Hematopoietic multipotent progenitor cell treated with erythropoietin and hydrocortisone succinate and interleukin-3 and kit ligand, for 6 days (in vitro differentiated cells): Measurements from ENCODE around the gene SCN8A.
"Not testable (repeated sequence)": the region's sequence is repeated elsewhere in the genome, so short reads cannot be mapped to it uniquely, and the experiment has no call there.

Source experiments
- DNase-seq: peaks from one replicate; pipeline ENCODE4 v3.0.0-alpha.2; 2015

Gene SCN8A

GRCh38 chr12:51818566-51819300 is 227.7 kb downstream of the SCN8A start:
- DNase-seq, result no peak

GRCh38 chr12:51819736-51820525 is 228.9 kb downstream of the SCN8A start:
- DNase-seq, result no peak

GRCh38 chr12:51820526-51821439 is 229.8 kb downstream of the SCN8A start:
- DNase-seq, result peak; percentile 68

- DNase-seq, result no peak
Measured at GRCh38 chr12:51821440-51822260, 230.6 kb downstream of the SCN8A start.

GRCh38 chr12:51822261-51822616 is 231.2 kb downstream of the SCN8A start:
- DNase-seq, result no peak

GRCh38 chr12:51822956-51823355 is 231.9 kb downstream of the SCN8A start:
- DNase-seq, result no peak

- DNase-seq, result peak; percentile 78
Measured at GRCh38 chr12:51823875-51824565, 233.0 kb downstream of the SCN8A start.

GRCh38 chr12:51825216-51825615 is 234.2 kb downstream of the SCN8A start:
- no peak for DNase-seq

GRCh38 chr12:51826881-51827280 is 235.8 kb downstream of the SCN8A start:
- DNase-seq, result no peak

GRCh38 chr12:51827925-51828818 is 237.1 kb downstream of the SCN8A start:
- DNase-seq, result peak; percentile 69

GRCh38 chr12:51829011-51829481 is 238.0 kb downstream of the SCN8A start:
- DNase-seq, result no peak

GRCh38 chr12:51829641-51830040 is 238.6 kb downstream of the SCN8A start:
- DNase-seq, result no peak

- not testable (repeated sequence) for DNase-seq
Measured at GRCh38 chr12:51831817-51832216, 240.8 kb downstream of the SCN8A start.

GRCh38 chr12:51832354-51833107 is 241.5 kb downstream of the SCN8A start:
- no peak for DNase-seq

GRCh38 chr12:51833448-51834227 is 242.6 kb downstream of the SCN8A start:
- no peak for DNase-seq

GRCh38 chr12:51834411-51834810 is 243.4 kb downstream of the SCN8A start:
- DNase-seq, result no peak

GRCh38 chr12:51836041-51836826 is 245.2 kb downstream of the SCN8A start:
- no peak for DNase-seq

- no peak for DNase-seq
Measured at GRCh38 chr12:51836827-51837173, 245.8 kb downstream of the SCN8A start.
